Pulmonary artery endothelial cell (primary cell): Measurements from ENCODE around the gene C4orf50. TPM values are rescaled to one million over a fixed set of nuclear protein-coding genes. Genes with fewer than 3 reads are reported as not detected.
A peak's percentile ranks its signal among the peaks of the same experiment; 100 is the strongest.
"Not testable (repeated sequence)": the region's sequence is repeated elsewhere in the genome, so short reads cannot be mapped to it uniquely, and the experiment has no call there.

Experiments used
- DNase-seq: peaks from one replicate; pipeline ENCODE4 v3.0.0-alpha.2; 2011; ENCODE audit warnings: low read depth, low spot score
- total RNA-seq: library from RNA; depleted of rRNA; stranded (reverse); fragments of >200 nt; gene quantifications from 2 replicates; pipeline ENCODE4 v1.2.3, GENCODE V29; 2014

C4orf50 gene
- total RNA-seq, 1 donor from 2014 or later, result not detected

DNA sequence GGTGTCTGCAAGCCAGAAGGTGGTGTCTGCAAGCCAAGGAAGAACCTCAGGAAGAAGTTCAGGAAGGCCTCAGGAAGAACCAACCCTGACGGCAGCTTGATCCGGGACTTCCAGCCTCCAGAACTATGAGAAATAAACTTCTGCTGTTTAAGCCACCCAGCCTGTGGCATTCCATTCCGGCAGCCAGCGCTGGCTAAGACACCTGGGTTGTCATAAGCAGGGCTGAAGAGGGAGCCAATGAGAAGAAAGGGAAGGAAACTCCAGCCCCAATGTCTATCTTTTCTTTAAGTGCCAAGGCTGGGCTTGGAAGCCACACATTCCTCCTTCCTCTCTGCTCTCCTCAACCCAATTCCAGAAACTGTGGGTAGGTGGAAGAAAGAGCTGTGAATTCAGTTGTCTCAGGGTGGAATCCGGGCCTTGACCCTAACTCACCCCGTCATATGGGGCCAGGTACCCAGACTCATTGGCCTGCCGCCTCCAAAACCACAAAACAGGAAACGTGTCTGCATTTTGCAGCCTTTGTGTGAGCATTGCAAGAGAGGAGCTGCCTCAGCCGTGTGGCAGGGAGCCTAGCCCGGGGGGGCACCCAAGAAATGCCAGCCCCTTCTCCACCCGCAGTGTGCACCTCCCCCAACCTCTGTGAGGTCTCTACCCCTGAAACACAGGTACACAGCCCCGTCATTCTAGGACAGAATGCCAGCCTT lies 152.2 kb downstream of the C4orf50 start:
- DNase-seq, result no peak

DNA sequence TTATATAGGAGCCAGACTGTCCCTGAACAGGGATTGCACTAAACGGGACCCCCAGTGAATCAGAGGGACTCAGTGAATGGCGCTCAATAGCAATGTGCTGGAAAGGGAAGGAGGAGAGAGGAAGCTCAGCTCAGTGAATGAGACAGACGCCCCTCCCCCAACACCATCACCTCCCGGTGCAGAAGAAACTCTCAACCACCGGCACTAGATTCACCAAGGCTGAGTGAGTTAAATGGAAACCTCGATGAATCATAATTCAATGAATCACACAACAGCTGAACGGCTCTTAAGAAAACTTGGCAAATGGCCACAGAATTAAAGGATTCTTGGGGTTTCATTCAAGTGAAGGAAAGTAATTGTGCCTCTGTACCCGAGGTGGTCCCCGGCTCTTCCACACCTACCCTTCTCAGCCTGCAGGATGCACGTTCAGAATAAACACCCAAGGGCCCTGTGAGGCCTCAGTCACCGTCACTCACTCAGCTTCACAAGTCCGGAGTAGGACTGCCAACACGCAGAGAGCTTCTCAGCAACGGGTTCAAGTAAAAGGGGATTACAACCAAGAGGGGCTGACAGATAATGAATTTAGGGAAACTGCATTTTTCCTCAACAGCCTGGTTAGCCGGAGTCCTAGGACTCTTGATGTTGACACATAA lies 154.6 kb downstream of the C4orf50 start:
- DNase-seq, result peak; percentile 71

DNA sequence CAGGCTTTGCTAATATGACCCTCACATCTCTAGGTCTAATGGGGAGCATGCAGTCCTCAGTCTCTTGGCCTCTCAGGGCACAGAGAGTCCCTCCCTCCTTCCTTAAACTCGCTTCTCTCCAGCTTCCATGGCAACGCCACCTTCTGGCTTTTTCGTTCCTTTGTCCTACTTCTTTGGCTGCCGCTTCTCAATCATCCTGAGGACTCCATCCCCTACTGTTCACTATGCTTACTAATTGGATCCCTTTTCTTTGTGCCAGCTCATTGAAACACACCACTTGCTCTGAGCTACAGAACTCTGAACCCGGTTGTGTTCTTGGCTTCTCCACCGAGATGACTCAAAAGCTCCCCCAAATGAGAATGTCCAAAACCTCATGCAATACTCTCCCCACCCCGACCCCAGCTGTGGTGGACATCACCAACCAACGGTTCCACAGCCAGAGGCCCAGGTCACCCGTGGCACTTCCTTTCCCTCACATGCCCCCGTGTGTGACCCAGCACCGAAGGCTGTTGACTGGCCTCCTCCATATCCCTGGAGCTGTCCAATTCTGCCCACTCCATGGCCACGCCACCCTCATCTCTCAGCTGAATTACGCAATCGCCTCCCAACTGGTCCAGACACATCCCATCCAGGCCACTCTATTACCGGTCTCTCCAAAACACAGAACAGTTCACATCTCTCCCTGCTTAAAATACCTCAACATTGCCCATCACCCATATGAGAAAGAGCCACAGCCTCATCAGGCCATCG lies 160.0 kb downstream of the C4orf50 start:
- no peak for DNase-seq

DNA sequence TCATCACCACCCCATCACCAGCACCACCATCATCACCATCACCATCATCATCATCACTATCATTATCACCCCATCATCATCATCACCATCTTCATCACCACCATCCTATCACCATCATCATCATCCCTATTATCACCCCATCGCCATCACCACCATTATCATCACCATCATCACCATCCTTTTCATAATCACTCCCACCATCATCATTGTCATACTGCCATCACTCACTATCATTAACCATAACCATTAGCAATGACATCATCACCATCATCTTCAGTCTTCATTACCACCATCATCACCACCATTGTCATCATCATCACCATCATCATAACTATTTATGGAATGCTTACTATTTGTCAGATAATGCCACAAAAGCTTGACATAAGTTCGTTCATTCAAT lies 161.0 kb downstream of the C4orf50 start:
- no peak for DNase-seq

DNA sequence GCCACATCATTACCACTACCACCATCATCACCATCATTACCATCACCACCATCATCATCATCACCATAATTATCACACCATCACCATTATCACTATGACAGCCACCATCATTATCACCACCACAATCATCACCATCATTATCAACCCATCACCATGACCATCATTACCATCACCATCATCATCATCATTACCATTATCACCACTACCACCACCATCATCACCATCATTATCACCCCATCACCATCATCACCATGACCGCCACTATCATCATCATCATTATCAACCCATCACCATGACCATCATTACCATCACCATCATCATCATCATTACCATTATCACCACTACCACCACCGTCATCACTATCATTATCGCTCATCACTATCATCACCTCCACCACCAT lies 161.9 kb downstream of the C4orf50 start:
- not testable (repeated sequence) for DNase-seq

DNA sequence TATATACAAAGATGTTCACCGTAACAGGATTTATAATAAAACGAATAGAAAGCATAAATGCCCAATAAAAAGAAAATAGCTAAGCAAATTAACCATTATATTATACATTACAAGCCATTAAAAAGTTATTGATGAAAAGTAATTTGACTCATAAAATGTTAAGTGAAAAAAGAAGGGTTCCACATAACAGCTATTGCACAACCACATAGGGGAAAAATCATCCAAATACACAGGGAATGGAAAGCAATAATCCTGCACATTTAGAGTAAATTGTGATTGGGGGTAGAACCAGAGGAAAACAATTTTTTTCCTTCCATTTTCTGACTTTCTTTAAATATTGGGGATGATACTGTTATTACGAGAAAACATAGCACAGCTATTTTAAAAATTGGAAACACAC lies 163.3 kb downstream of the C4orf50 start:
- DNase-seq, result no peak

DNA sequence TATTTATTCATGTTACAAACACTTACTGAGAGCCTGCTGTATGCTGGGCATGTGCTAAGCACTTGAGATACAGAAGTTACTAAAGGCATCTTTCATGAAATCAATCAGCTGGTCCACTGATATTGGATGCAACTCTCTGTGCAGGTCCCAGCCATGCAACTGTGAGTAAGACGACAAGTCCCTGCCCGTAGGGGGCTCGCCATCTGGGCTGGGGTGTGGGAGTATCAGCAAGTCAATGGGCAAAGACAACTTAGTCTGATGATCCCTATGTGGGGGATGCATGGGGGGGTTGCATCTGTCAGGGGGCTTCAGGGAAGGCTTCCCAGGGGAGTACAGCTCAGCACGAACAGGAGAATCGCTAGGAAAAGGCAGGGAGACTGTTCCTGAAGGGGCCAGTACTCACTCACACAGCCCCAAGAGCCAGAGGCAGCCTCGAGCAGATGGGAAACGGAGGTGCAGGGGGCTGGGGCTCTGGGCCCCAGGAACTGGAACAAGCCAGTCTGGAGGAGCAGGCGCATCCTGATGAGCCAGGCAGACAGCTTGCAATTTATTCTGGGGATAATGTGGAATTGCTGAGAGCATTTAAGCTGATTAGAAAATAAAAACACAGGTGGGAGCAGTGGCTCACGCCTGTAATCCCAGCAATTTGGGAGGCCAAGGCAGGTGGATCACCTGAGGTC lies 165.6 kb downstream of the C4orf50 start:
- no peak for DNase-seq

DNA sequence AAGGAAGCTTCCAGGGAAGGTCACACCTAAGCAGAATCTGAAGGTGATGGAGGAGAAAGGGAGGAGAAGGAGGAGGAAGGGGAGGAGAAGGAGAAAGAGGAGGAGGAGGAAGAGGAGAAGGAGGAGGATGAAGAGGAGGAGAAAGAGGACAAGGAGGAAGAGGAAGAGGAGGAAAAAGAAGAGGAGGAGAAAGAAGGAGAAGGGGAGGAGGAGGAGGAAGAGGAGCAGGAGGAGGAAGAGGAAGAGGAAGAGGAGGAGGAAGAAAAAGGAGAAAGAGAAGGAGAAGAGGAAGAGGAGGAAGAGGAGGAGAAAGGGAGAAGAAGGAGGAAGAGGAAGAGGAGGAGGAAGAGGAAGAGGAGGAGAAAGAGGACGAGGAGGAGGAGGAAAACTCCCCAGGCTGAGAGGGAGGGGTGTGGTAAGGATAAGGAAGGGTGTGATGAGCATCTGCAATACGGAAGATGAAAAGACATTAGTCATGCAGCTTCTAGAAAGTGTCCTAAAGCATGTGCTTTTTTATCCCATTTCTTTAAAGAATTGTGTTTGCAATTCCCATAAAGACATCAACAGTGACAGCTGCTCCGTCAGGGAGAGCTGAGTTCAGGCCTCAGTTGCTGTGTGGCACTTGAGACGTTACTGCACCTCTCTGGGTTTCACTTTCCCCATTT lies 166.5 kb downstream of the C4orf50 start:
- DNase-seq, result no peak

Other genes starting within 250 kb of the C4orf50 start
- gene CRMP1, start 125.3 kb downstream of the C4orf50 start, total RNA-seq, result under 0.01 and 0.04 TPM in 2 replicates
- gene JAKMIP1, start 182.1 kb upstream of the C4orf50 start, total RNA-seq, result not detected in 2 replicates